AG08395 (cell line): ENCODE data around the gene CRADD.
A peak's percentile ranks its signal among the peaks of the same experiment; 100 is the strongest.
"Not testable (repeated sequence)": the region's sequence is repeated elsewhere in the genome, so short reads cannot be mapped to it uniquely, and the experiment has no call there.

Experiments
- DNase-seq: peaks from one replicate; pipeline ENCODE4 v3.0.0; 2012; ENCODE audit warnings: mixed read lengths, low spot score

Gene CRADD

DNA sequence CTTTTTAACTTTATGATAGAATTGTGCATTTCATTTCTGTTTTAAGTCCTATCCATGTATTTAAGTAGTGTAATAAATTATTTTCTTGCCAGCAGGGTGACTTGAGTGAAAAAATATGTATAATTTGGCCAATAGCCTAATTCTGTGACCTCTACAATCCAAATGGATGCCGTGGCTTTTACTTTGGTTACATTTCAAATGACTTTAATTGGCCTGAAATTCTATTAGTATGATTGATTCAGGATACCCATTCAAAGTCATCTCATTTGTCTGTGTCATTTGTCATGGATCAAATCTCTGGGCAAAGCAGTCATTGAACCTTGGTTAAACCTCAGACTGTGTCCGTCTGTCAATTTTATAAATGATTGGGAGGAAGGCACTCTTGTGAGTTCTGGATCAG, 29.6 kb downstream of the CRADD start:
- DNase-seq: no peak

DNA sequence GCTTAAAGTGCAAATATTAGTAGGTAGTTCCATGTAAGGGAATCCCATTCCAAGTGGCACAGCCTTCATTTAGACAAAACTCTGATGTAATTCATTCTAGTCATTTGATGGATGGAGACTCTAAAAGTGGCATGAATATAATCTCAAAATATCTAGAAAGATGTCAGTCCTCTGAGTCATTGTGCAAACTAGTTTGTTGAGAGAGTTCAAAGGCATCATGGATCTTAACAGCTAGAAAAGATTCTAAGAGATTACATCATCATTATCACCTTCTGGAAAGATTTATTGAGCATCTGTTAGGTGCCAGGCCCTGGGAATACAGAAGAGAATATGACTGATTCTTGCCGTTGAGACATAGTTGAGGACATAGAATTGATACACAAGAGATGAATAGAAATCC, 30.7 kb downstream of the CRADD start:
- DNase-seq: peak; percentile 35

DNA sequence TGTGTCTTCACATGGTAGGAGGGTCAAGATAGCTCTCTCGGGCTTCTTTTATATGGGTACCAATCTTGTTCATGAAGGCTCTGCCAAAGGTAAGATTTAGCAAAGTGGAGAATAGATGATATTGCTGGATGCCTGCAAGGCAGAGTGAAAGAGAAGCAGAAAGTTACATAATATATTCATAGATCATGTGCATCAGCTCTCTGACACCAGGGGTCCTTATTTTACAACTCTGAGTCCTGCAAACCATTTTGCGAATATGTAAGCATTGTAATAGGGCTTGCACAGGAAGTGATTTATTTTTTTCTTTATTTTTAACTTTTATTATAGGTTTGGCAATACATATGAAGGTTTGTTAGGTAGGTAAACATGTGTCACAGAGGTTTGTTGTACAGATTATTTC, 31.8 kb downstream of the CRADD start:
- no peak for DNase-seq

DNA sequence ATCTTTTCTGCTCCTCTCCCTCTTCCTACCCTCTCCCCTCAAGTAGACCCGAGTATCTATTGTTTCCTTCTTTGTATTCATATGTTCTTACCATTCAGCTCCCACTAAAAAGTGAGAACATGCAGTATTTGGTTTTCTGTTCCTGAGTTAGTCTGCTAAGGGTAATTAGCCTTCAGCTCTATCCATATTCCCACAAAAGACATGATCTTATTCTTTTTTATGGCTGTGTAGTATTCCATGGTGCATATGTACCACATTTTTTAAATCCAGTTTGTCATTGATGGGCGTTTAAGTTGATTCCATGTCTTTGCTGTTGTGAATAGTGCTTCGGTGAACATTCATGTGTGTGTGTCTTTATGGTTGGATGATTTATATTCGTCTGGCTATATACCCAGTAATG, 32.2 kb downstream of the CRADD start:
- DNase-seq: no peak

DNA sequence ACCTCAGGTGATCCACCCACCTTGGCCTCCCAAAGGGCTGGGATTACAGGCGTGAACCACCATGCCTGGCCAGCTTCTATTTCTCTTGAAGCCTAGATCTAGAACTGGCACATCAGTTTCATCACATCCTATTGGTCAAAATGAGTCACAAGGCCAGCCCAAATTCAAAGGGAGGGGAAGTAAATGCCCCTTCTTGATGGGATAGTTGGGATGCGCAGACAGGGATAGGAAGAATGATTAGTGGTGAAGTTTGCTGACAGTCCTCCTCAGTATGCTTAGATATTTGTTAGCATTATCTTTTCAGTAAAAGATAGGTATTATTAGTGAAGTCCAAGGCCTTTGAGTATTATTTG, 33.4 kb downstream of the CRADD start:
- no peak for DNase-seq

DNA sequence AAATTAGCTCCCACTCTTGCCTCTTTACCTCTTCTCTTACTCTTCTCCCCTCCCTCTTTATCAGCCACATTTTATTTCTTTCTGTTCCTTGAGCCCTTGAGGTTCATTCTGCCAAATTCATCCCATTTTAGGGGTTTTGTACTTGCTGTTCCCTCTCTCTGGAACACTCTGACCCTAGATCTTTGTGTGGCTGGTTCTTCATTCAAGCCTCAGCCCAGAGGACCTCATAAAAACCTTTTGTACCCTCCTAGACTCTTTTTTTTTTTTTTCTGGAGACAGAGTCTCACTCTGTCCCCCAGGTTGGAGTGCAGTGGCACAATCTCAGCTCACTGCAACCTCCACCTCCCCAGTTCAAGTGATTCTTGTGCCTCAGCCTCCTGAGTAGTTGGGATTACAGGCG, 34.3 kb downstream of the CRADD start:
- not testable (repeated sequence) for DNase-seq

DNA sequence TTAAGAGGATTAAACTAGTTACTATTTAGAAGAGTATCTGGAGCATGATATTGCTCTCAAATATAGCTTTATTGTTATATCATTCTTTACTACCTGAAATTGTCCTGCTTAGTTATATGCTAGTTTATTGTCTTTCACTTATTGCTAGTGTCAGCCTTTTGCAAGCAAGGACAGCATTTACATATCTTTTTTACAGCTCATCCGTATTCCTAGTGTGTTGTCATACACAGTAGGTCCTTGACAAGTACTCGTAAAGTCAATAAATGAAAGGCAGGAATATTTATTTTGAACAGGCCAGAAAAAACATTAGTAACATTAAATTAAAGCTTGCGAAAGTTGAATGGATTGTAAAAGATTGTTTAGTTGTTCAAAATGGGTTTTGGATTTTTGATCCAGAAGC, 35.0 kb downstream of the CRADD start:
- no peak for DNase-seq

DNA sequence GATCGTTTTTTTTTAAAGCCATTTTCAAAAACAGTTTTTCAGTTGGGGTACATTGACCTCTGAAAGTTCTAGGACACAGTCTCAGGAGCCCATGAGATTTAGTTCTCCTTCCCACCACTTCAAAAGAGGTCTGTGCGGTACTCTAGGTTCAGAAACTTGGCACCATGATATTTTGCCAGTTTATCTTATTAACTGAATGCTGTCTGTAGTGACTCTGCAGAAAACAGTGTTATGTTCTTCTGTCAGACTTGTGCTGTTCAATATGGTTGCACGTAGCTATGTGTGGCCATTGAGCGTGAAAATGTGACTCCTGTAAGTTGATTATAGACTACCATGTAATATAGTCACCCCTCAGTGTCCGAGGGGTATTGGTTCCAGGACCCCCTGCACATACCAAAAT, 35.9 kb downstream of the CRADD start:
- no peak for DNase-seq

DNA sequence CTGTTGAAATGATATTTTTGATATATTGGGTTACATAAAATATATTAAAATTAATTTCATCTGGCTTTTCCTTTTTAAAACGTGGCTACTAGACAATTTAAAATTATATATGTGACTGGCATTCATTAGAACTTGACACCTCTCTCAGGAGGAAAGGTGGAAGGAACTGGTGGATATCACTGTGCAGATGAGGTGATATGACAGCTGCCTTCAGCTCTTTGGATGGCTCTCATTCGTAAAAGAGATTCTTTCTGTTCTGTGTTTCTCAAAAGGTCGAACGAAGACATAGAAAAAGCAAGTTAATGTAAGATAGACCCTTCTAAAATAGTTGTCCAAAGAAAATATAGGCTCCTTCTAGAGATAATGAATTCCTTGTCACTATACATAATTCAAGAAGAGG, 36.6 kb downstream of the CRADD start:
- DNase-seq: no peak

DNA sequence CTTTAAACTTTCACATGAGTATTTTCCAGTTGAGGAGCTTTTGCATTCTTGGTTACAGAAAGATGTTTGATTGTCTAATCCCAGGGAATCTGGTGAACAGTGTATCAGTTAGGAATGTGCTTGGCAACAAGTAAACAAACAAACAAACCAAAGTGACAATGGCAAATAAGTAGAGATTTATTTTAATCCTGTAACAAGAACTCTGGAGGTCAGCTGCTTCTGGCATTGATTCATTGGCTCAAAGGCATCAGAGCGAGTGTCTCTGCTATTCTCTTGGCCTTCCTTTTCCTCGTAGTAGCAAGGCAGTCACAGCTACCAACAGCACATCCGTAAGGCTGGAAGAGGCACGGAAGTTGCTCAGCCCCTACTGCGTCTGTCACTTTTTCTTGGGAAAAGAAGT, 37.2 kb downstream of the CRADD start:
- DNase-seq: peak; percentile 62

DNA sequence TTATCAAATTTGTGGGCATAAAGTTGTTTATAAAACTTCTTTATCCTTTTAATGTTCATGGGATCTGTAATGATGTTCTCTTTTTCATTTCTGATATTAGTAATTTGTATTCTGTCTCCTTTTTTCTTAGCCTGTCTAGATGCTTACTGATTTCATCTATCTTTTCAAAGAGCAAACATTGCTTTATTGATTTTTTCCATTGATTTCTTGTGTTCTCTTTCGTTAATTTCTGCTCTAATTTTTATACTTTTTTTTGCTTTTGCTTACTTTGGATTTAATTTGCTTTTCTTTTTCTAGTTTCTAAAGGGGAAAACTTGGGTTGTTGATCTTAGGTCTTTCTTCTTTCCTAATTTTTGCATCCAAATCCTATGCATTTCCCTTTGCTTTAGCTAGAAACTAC, 42.5 kb downstream of the CRADD start:
- DNase-seq: no peak

DNA sequence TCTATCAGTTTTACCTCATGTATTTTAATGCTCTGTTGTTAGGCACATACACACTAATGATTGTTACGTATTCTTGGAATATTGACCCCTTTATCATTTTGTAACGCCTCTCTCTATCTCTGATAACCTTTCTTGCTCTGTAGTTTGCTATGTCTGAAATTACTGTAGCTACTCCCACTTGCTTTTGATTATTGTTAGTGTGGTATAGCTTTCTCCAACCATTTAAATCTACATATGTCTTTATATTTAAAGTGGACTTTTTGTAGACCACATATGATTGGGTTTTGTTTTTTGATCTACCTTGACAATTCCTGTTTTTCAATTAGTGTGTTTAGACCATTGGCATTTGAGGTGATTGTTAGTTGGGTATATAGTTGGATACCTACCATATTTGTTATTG, 43.4 kb downstream of the CRADD start:
- no peak for DNase-seq

DNA sequence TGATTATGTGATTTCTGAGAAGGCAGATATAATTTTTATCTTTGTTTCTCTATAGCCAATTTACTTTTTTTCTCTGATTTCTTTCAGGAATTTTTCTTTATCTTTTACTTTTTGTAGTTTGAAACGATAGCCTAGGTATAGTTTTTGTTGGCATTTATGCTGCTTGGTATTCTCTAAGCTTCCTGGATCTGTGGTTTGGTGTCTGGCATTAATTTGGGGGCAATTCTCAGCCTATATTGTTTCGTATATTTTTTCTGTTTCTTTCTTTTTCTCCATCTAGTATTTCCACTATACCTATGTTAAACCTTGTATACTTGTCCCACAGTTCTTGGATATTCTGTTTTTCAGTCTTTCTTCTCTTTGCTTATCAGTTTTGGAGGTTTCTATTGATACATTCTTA, 45.0 kb downstream of the CRADD start:
- DNase-seq: no peak

DNA sequence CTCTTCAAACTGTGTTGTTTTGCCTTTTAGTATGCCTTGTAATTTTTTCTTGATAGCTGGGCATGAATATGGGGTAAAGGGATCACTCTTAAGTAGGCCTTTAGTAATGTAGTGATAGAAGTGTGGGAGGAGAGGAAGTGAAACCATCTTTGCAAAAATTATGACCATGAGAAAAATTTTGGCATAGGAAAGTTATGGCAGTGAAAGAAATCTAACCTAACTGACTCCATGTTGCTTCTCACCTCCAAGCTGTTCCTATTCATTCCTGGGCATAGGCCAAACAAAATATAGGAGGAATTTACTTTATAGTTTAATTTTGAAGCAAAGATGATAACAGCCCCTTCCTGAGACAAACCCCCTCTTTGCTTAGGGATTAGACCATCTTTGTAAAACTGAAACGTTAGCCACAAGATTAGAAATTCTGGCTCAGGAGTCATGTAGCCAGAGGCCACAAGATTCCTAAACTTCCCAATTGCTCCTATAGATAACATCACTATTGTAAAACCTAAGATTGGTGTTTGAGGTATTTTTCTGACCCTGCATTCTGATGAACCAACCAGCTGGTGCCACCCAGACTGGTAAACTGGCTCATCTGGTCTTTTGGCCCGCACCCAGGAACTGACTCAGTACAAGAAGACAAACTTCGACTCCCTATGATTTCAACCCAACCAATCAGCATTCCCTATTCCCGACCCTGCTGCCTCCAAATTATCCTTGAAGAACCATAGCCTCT, 45.8 kb downstream of the CRADD start:
- no peak for DNase-seq

DNA sequence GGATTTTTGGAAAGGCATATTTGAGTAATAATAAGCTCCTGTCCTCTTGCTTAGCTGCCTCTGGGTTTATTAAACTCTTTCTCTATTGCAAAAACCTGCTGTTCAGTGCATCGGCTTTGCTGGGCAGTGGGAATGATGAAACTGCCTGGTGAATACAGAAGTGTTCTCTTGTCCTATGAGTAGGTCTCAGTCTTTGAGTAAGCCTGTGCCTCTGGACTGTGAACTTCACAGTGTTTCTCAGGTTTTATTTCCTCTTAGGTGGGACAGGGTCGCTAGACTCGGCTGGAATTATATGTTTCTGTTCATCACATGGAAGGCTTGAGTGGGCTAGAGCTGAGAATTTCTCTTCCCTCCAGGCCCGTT, 46.4 kb downstream of the CRADD start:
- DNase-seq: no peak

DNA sequence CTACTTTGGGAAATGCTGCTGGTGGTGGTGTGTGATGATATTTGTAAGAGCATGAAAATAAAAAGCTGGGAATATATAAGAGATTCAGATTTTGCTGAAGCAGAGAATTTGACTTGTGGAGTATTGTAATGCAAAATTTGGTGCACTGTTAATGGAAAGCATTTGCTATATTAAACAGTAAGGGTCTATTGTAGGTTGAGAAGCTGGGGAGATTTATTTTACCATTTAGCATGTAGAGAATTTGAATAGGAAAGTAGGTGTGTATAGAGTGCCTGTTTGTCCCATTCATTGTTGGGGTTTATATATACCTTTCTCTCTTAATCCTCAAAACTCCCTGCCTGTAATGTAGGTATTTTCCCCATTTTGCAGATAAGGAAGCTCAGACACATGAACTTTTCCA, 48.4 kb downstream of the CRADD start:
- no peak for DNase-seq

DNA sequence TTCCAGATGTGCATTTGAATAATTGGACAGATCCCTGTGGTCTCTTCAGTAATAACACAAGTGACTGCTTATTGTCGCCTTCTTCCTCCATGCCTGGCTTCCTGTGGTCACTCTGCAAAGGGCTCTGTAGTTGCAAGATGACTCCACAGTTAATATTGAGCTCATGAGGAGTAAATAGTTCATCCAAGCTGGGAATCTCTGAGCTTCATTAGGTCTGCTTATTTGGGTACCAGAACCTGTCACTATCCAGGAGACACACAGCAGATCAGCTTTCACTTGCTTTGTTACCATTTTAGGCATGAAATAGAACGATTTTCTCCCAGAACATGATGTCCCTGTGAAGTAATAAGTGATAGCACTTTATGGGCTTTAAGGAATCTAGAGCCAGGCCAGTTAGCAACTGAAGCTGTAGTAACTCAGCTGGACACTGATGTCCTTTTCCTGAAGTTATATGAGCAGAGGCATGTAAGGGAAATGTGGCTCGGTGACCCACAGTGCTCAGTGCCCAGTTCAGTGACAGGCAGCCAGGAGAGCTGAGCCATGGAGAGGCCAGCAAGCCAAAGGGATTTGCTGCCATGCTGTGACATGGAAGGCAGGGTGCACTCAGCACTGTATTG, 50.1 kb downstream of the CRADD start:
- no peak for DNase-seq

DNA sequence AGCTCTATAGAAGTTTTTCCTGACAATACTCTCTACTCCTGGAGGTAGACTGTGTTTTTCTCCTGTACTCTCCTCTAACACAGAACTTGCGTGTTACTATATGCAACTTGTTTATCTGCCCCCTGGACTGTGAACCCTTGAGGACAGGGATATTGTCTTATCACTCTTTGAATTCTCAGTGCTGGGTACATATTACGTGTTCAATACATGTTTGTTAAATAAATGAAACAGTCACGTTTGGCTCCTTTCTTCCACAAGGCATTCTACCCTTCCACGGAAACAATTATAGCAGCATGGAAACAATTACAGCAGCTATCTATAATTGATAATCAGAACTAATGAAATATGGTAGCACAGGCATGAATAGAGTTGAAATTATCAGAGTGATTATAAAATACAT, 50.7 kb downstream of the CRADD start:
- no peak for DNase-seq

DNA sequence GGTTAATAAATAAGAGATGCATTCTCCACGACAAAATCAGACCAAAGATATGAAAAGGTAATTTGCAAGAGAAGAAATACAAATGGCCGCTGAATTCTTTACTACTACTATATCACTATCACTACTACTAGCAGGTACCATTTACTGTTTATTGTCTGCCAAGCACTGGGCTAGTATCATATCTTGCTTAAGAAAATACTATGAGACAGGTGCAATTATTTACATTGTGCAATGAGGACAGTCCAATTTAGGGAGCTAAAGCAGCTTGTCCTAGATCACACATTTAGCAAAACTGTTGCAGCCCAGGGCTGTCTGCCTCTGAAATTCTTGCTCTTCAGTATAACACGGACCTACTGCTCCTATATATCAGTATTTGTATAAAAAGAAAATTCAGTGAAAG, 52.8 kb downstream of the CRADD start:
- DNase-seq: no peak

DNA sequence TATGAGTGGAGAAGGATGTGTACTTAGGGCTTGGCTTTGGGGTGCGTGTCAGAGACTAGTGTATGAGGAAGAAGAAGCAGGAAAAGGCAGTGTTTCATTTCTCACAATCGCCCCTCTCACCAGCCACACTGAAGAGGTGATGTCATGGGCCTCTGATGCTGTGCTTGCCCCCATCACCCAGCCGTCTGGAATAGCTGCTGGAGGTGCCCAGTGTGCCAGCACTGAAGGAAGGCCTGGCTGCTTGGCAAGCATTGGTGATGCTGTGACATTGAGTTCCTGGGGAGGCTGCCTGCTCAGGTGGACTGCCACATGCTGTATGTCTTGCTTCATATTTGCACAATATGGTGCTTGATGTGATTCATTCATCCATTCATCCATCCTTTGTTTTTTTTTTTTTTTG, 56.2 kb downstream of the CRADD start:
- DNase-seq: no peak

DNA sequence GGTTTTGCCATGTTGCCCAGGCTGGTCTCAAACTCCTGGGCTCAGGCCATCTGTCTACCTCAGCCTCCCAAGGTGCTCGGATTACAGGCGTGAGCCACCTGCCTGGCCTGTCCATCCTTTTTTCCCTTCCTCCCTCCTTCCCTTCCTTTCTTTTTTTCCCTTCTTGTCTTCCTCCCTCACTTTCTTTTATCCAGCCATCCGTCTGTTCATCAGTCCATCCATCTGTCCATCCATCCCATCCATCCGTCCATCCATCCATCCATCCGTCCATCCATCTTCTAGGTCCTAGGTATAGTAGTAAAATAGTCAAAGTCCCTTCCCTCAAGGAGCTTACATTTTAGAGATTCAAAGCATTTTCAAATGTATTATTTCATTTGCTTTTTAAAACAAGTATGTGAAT, 56.8 kb downstream of the CRADD start:
- no peak for DNase-seq

DNA sequence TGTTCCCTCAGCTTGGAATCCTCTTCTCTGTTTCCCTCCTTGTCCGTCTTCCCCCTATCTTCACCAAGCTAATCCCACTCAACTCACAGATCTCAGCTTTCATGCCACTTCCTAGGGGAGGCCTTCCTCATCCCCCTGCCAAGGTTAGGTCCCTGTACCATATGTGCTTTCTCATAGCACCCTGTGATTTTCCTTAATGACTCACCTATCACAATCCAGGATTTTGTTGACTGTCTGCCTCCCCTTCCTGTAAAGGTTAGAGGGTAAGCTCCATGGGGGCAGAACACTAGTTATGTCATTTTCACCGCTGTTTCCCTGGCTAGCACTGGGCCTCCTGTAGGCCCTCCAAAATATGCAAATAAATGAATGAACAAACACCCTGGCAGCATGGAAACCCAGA, 57.6 kb downstream of the CRADD start:
- no peak for DNase-seq

DNA sequence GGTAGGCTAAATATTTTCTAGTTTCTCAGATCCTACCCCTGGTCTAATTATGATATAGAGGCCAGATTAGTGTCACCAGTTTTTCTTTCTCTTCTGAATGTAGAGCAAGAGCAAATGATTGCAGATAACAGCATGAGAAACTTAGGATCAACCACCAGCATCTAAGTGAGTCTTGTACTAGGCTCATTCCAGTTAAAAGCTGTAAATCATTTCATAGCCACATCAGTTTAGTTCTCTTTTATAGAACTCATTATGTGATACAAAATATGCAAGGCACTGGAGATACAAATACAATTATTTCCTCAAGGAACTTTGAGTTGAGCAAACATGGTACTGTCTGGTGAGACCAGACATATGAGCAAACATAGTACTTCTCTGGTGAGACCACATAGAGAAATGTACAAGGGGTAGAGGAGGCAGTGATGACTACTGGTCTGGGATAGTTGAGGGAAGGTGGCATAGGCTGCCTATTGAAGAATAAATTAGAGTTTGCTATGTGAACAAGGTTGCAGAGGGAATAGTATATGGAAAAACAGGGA, 59.5 kb downstream of the CRADD start:
- DNase-seq: no peak
